Epithelial cell of esophagus (primary cell): ENCODE data around the gene BSDC1.

Experiments
- DNase-seq: peaks from one replicate; pipeline ENCODE4 v3.0.0; 2010; ENCODE audit warnings: low read depth
- H3K4me3 ChIP-seq: 2 replicates; pipeline ENCODE4 v1.5.1; 2011; ENCODE audit warnings: mild to moderate bottlenecking, low read length, control low read depth
- TF ChIP-seq, protein P1 (sequence below): IDR thresholded peaks from 2 replicates; pipeline ENCODE4 v1.5.1; 2011; ENCODE audit warnings: low read depth, mild to moderate bottlenecking, low read length, control low read depth, inconsistent platforms; ENCODE audit not compliant: insufficient read depth; ENCODE audit errors: missing control alignments

The BSDC1 gene

DNA sequence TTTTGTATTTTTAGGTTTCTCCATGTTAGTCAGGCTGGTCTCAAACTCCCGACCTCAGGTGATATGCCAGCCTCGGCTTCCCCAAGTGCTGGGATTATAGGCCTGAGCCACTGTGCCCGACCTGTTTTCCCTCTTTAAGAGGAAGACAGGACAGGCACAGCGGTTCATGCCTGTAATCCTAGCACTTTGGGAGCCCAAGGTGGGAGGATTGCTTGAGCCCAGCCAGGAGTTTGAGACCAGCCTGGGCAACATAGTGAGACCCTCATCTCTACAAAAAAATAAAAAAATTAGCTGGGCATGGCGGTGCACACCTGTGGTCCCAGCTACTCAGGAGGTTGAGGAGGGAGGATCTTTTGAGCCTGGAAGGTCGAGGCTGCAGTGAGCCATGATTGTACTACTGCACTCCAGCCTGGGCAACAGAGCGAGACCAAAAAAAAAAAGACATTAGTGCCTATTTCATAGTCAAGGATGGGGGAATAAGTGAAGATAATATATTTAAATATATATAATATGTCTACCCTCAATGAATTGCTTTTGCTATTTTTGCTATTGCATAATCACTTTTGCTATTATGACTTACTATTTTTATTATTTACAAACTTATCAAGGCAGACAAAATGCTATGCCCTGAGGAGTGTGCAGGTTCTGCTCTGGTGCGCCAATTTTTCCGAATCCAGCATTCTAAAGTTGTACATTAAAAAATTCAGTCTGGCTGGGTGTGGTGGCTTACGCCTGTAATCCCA lies 75.9 kb downstream of the BSDC1 start:
- no peak overlapping the region for H3K4me3 ChIP-seq
- DNase-seq = no peak
- TF ChIP-seq, protein P1, sequence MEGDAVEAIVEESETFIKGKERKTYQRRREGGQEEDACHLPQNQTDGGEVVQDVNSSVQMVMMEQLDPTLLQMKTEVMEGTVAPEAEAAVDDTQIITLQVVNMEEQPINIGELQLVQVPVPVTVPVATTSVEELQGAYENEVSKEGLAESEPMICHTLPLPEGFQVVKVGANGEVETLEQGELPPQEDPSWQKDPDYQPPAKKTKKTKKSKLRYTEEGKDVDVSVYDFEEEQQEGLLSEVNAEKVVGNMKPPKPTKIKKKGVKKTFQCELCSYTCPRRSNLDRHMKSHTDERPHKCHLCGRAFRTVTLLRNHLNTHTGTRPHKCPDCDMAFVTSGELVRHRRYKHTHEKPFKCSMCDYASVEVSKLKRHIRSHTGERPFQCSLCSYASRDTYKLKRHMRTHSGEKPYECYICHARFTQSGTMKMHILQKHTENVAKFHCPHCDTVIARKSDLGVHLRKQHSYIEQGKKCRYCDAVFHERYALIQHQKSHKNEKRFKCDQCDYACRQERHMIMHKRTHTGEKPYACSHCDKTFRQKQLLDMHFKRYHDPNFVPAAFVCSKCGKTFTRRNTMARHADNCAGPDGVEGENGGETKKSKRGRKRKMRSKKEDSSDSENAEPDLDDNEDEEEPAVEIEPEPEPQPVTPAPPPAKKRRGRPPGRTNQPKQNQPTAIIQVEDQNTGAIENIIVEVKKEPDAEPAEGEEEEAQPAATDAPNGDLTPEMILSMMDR = no peak

DNA sequence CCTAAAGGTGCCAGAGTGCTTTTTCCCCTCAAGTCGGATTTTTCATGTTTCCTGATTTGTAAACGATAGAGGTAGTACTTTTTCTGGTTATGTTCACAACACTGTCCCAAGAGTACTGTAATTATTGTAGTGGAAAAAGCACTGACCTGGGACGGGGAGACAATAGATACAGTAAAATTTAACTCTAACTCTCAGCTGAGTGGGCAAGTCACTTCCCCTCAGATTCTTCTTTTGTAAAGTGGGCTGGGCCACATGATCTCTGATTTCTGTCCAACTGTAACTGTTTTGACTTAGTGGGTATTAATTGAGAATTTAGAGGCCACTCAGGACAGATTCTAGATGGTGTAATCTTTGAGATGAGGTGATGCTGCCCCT lies 77.4 kb downstream of the BSDC1 start:
- H3K4me3 ChIP-seq = no peak overlapping the region
- DNase-seq = no peak
- TF ChIP-seq, protein P1 = no peak
